SH-SY5Y (cell line): ENCODE data around the gene OGFR.

ENCODE experiments used
- GATA2 ChIP-seq: IDR thresholded peaks from 2 replicates; pipeline ENCODE4 v1.6.1; 2011; ENCODE audit warnings: mild to moderate bottlenecking, low read depth, low read length
- GATA3 ChIP-seq: IDR thresholded peaks from 2 replicates; pipeline ENCODE4 v1.6.1; 2011; ENCODE audit warnings: low read depth, mild to moderate bottlenecking, low read length, moderate library complexity

DNA sequence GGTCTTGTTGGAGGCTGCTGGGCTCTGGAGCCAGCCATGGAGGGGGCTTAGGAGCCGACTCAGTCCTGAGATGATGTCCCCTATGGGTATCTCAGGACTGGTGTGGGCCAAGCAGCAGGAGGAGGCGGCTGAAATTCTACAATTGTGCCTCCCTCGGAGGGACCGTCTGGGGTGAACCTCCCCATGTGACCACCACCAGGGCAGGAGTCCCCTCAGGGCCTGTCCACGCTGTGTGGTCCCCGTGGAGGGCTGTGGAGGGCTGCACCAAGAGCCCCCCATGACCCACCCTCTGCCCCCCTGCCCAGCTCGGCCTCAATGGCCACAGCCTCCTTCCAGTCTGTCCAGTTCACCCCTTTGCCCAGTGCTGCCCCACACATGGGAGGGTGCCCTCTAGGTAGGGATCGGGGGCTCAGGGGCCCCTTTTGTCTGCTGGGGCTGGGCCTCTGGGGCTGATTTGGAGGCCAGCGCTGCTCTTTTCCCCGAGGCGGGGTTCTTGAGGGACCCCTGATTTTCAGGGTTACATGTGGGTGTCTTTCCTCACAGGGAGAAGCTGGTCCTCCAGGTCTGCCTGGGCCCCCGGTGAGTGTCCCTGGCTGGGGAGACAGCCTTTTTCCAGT is 13.4 kb downstream of the OGFR start:
- TF ChIP-seq GATA2: no peak
- TF ChIP-seq GATA3: no peak
